HepG2 (cell line): ENCODE data around the gene RECK. TPM values are rescaled to one million over a fixed set of nuclear protein-coding genes. Genes with fewer than 3 reads are reported as not detected.

Source experiments
- ATAC-seq: fragments of 200-7000 bp; cut with Tn5 transposase; 3 replicates; pipeline ENCODE4 v1.9.1; 2020; ENCODE audit warnings: mild to moderate bottlenecking, moderate library complexity
- BruUV-seq: library from RNA; stranded (reverse); fragments of 400-500 nt; replicated peaks from 2 replicates; lab custom pipeline; 2021; lab: Mats Ljungman, UMichigan
- CTCF ChIA-PET: fragments of 300-600 bp; formaldehyde crosslinking; extraction: SDS; loops from one replicate; lab custom pipeline; 2021; ENCODE audit warnings: low total read pairs, inconsistent platforms, low intra/inter-chr PET ratio; lab: Yijun Ruan, JAX
- POLR2A ChIA-PET: fragments of 350-600 bp; sonication (Branson Sonifier 250); formaldehyde crosslinking; loops from one replicate; lab custom pipeline; 2020; ENCODE audit warnings: antibody characterized with exemption, inconsistent platforms; lab: Yijun Ruan, JAX
- DNase-seq: peaks from one replicate; pipeline ENCODE4 v3.0.0-alpha.2; 2015; ENCODE audit warnings: low spot score
- FAIRE-seq: peaks from 3 replicates; lab custom pipeline; 2011; peaks lifted over from hg19 to GRCh38; lab: Jason Lieb, UNC
- H2AFZ ChIP-seq: one replicate; pipeline ENCODE4 v1.6.1; 2011; ENCODE audit warnings: low read length, inconsistent platforms
- H3K27ac ChIP-seq: fragments of 300-600 bp; 3 replicates; pipeline ENCODE4 v1.8.0; 2011; ENCODE audit warnings: mixed run types, mild to moderate bottlenecking, mixed read lengths, low read length, inconsistent platforms; ENCODE audit not compliant: insufficient read depth; ENCODE audit errors: extremely low read length
- H3K27me3 ChIP-seq, 2 experiments: fragments of 200-600 bp in 1 of 2; 2 replicates in 1 of 2; 3 replicates in 1 of 2; pipeline versions ENCODE4 v1.6.0 to v1.8.0; 2011; ENCODE audit warnings: low read length in 2 of 2, mild to moderate bottlenecking in 2 of 2, moderate library complexity in 2 of 2, inconsistent platforms in 1 of 2; ENCODE audit not compliant: insufficient read depth in 2 of 2, control insufficient read depth in 1 of 2
- H3K36me3 ChIP-seq, 2 experiments: fragments of 200-600 bp in 1 of 2; replicated peaks in 1 of 2; 2 replicates in 1 of 2; 3 replicates in 1 of 2; pipeline versions ENCODE4 v1.5.1 to v1.8.0; 2011; ENCODE audit warnings: low read length in 2 of 2, inconsistent platforms in 1 of 2; ENCODE audit not compliant: insufficient read depth in 2 of 2, control insufficient read depth in 1 of 2
- H3K4me1 ChIP-seq: 2 replicates; pipeline ENCODE4 v1.5.1; 2012; ENCODE audit warnings: low read length, inconsistent platforms; ENCODE audit not compliant: insufficient read depth
- H3K4me2 ChIP-seq: 2 replicates; pipeline ENCODE4 v1.6.0; 2011; ENCODE audit warnings: low read depth, low read length, inconsistent platforms
- H3K4me3 ChIP-seq, 3 experiments: fragments of 200-600 bp in 1 of 3; sonication (generic), shearing (Covaris generic) in 1 of 3; replicated peaks in 1 of 3; 2 replicates each; pipeline ENCODE4 v1.5.1; 2011 to 2016; ENCODE audit warnings: low read length in 3 of 3, inconsistent platforms in 2 of 3, low read depth in 2 of 3, mild to moderate bottlenecking in 2 of 3, control low read depth in 1 of 3, mixed read lengths in 1 of 3; ENCODE audit not compliant: insufficient read depth in 1 of 3
- H3K79me2 ChIP-seq: one replicate; pipeline ENCODE4 v1.6.1; 2011; ENCODE audit warnings: low read length, inconsistent platforms; ENCODE audit not compliant: insufficient read depth
- H3K9ac ChIP-seq: 2 replicates; pipeline ENCODE4 v1.6.0; 2011; ENCODE audit warnings: mild to moderate bottlenecking, low read depth, low read length, inconsistent platforms; ENCODE audit not compliant: insufficient read depth
- H3K9me3 ChIP-seq: 2 replicates; pipeline ENCODE4 v1.5.1; 2012; ENCODE audit warnings: mild to moderate bottlenecking, low read length
- H4K20me1 ChIP-seq: 2 replicates; pipeline ENCODE4 v1.6.0; 2011; ENCODE audit warnings: inconsistent platforms, mild to moderate bottlenecking, low read length, moderate library complexity; ENCODE audit not compliant: insufficient read depth
- CEBPB ChIP-seq: IDR thresholded peaks from 2 replicates; pipeline ENCODE4 v1.6.1; 2011; ENCODE audit warnings: low read depth, low read length, improper control_type of control experiment, borderline replicate concordance
- PHF5A ChIP-seq: IDR thresholded peaks from one replicate; pipeline ENCODE4 v1.6.1; 2018; ENCODE audit warnings: low read depth, missing genetic modification reagents; ENCODE audit not compliant: unreplicated experiment
- ZNF382 ChIP-seq: sonication (generic); formaldehyde crosslinking; IDR thresholded peaks from 2 replicates; pipeline ENCODE4 v1.5.0; 2020; ENCODE audit warnings: missing genetic modification reagents, mild to moderate bottlenecking, borderline replicate concordance
- WGBS: methylation state at CpG from one replicate; pipeline ENCODE4 v1.1.6; 2017; ENCODE audit warnings: low lambda C conversion rate; 5-methylcytosine and 5-hydroxymethylcytosine counted together
- in situ Hi-C: cut with HindIII; loops from 2 replicates; pipeline ENCODE4 v1.10.0; 2017; ENCODE audit warnings: low pct_unique_long_range_greater_than_20kb; ENCODE audit not compliant: extremely low pct_ligation_motif_present
- intact Hi-C: fragments of 100-400 bp; cut with micrococcal nuclease; formaldehyde crosslinking; loops from one replicate; pipeline ENCODE4 v1.10.0; 2022; ENCODE audit not compliant: unreplicated experiment
- polyA plus RNA-seq, 8 experiments: library from polyadenylated mRNA; depleted of rRNA in 3 of 8; stranded (reverse) in 7 of 8; unstranded in 1 of 8; fragments of >200 nt; fragmentation: Illumina TruSeq in 4 of 8; extraction: Trizol in 4 of 8; gene quantifications; 2 replicates each; pipeline versions ENCODE4 v1.2.1 to v1.2.3, GENCODE V29; 2011 to 2016; ENCODE audit warnings: low read depth in 4 of 8, missing spikeins in 1 of 8, mixed read lengths in 1 of 8; ENCODE audit not compliant: insufficient read depth in 1 of 8
- total RNA-seq, 5 experiments: library from RNA; depleted of rRNA; stranded (reverse); fragments of >200 nt; fragmentation: Illumina TruSeq; extraction: Trizol; gene quantifications; 2 replicates each; pipeline ENCODE4 v1.2.3, GENCODE V29; 2016; ENCODE audit warnings: low read depth in 1 of 5
- TF ChIP-seq, protein P1 (sequence below): sonication (generic); formaldehyde crosslinking; IDR thresholded peaks from 2 replicates; pipeline ENCODE4 v1.8.0; 2022; ENCODE audit warnings: missing genetic modification reagents, mild to moderate bottlenecking, borderline replicate concordance

The RECK gene
- total and polyA plus RNA-seq, 2 of the 13 experiments (the other 11 are each of a cell fraction or from before 2014, with no cell fraction given) = 3.1 to 4.8 TPM

- in situ Hi-C loops = no loop called here
- H3K4me1 ChIP-seq = peaks cover 15% of the 10 kb centered on the region
- no peak overlapping the region for H3K4me2 ChIP-seq
- peaks cover 0 to 4% of the 10 kb centered on the region in 2 experiments; a peak in 1 of 5 replicates for H3K27me3 ChIP-seq
- FAIRE-seq (no peak), ATAC-seq (no peak), DNase-seq (no peak)
- no peak overlapping the region for H3K27ac ChIP-seq
- no peak overlapping the region for H2AFZ ChIP-seq
- ChIA-PET CTCF (no interaction called here), POLR2A (no interaction called here)
- no peaks in the 10 kb centered on the region for H3K9me3 ChIP-seq
- H3K36me3 ChIP-seq = no peaks in the 10 kb centered on the region
- 2% methylated on average over 3 of the region's 3 CpGs for WGBS
- peak; percentile 82 for TF ChIP-seq CEBPB
- TF ChIP-seq, protein P1, sequence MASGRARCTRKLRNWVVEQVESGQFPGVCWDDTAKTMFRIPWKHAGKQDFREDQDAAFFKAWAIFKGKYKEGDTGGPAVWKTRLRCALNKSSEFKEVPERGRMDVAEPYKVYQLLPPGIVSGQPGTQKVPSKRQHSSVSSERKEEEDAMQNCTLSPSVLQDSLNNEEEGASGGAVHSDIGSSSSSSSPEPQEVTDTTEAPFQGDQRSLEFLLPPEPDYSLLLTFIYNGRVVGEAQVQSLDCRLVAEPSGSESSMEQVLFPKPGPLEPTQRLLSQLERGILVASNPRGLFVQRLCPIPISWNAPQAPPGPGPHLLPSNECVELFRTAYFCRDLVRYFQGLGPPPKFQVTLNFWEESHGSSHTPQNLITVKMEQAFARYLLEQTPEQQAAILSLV (CRISPR knock-in tag) = no peak
- intact Hi-C loops = no loop called here
- H3K9ac ChIP-seq = no peak overlapping the region
- no peaks in the 10 kb centered on the region for H4K20me1 ChIP-seq
- H3K79me2 ChIP-seq = no peaks in the 10 kb centered on the region
- BruUV-seq = no TSS peak
- H3K4me3 ChIP-seq = no peak overlapping the region
These were observed 6.8 kb upstream of the RECK start for GRCh38 chr9:36029765-36030528.

DNA sequence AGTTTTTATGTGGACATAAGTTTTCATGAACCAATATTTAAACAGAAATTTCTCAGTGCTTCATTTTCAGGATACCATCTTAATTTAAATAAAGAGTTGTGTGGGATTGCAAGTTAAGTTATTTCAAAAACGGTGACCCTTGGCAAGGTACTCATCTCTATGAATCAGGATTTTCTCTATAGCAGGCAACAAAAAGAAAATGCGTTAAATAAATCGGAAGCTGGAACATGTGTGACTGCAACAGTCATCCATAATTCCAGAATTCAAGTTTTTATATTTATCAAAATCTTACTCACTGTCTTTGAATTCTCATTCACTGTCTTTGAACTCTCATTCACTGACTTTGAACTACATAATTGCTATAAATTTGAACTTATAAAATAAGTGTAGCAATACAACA is 5.8 kb upstream of the RECK start:
- no peaks in the 10 kb centered on the region for H3K9me3 ChIP-seq
- whole genome bisulfite sequencing = 28% methylated on average over 3 of the region's 3 CpGs
- DNase-seq (no peak), FAIRE-seq (no peak), ATAC-seq (no peak)
- in situ Hi-C loops = no loop called here
- H3K79me2 ChIP-seq = no peaks in the 10 kb centered on the region
- H3K36me3 ChIP-seq = no peaks in the 10 kb centered on the region
- H3K4me1 ChIP-seq = peaks cover 24% of the 10 kb centered on the region
- no peak overlapping the region for H2AFZ ChIP-seq
- no peak overlapping the region for H3K9ac ChIP-seq
- no peak overlapping the region for H3K27ac ChIP-seq
- no peaks in the 10 kb centered on the region for H4K20me1 ChIP-seq
- TF ChIP-seq ZNF382 (CRISPR knock-in tag) (no peak), PHF5A (CRISPR knock-in tag) (no peak)
- TF ChIP-seq, all 625 proteins: peak for 0
- no TSS peak for BruUV-seq
- ChIA-PET CTCF (no interaction called here), POLR2A (no interaction called here)
- Histone ChIP-seq H3K27me3 (peaks cover 0 to 4% of the 10 kb centered on the region in 2 experiments; a peak in 1 of 5 replicates), H3K4me3 (no peak overlapping the region), H3K4me2 (no peak overlapping the region)
- intact Hi-C loops = no loop called here
